T-helper 22 cell (primary cell): Measurements from ENCODE around the gene AMER2.

Experiments used
- DNase-seq: peaks from one replicate; pipeline ENCODE4 v3.0.0-alpha.2; 2020; ENCODE audit warnings: low read depth

AMER2 gene

GRCh38 chr13:25149711-25150110 lies 22.4 kb downstream of the AMER2 start:
- DNase-seq = no peak

- DNase-seq = no peak
These were observed 23.7 kb downstream of the AMER2 start for GRCh38 chr13:25148402-25148771.

GRCh38 chr13:25147638-25148401 lies 24.3 kb downstream of the AMER2 start:
- DNase-seq = no peak

- no peak for DNase-seq
These were observed 28.4 kb downstream of the AMER2 start for GRCh38 chr13:25143706-25144105.

GRCh38 chr13:25141042-25141441 lies 31.0 kb downstream of the AMER2 start:
- DNase-seq = no peak

- DNase-seq = no peak
These were observed 34.3 kb downstream of the AMER2 start for GRCh38 chr13:25137788-25138115.

- DNase-seq = no peak
These were observed 35.0 kb downstream of the AMER2 start for GRCh38 chr13:25136880-25137787.

GRCh38 chr13:25135896-25136295 lies 36.2 kb downstream of the AMER2 start:
- no peak for DNase-seq

- DNase-seq = no peak
These were observed 39.2 kb downstream of the AMER2 start for GRCh38 chr13:25132751-25133390.

- no peak for DNase-seq
These were observed 40.1 kb downstream of the AMER2 start for GRCh38 chr13:25131881-25132420.

GRCh38 chr13:25130944-25131343 lies 41.1 kb downstream of the AMER2 start:
- no peak for DNase-seq

GRCh38 chr13:25118378-25118905 lies 53.6 kb downstream of the AMER2 start:
- no peak for DNase-seq

GRCh38 chr13:25117312-25117711 lies 54.8 kb downstream of the AMER2 start:
- DNase-seq = no peak

GRCh38 chr13:25116044-25116443 lies 56.0 kb downstream of the AMER2 start:
- no peak for DNase-seq

- DNase-seq = peak; percentile 6
These were observed 57.9 kb downstream of the AMER2 start for GRCh38 chr13:25114220-25114619.

- no peak for DNase-seq
These were observed 59.3 kb downstream of the AMER2 start for GRCh38 chr13:25112695-25113255.
